Lower leg skin (tissue), 3 donors: Measurements from ENCODE around the gene FAM107B.

ENCODE experiments used
- CTCF ChIP-seq, 3 donors: fragments of 450-650 bp; IDR thresholded peaks; one replicate each; pipeline ENCODE4 v1.5.1; 2016; ENCODE audit warnings: antibody characterized with exemption in 3 of 3, mild to moderate bottlenecking in 3 of 3, moderate library complexity in 2 of 3
- POLR2A ChIP-seq, 2 donors: fragments of 450-650 bp; IDR thresholded peaks; one replicate each; pipeline ENCODE4 v1.6.1; 2016 to 2017; ENCODE audit warnings: antibody characterized with exemption in 2 of 2, mild to moderate bottlenecking in 1 of 2, moderate library complexity in 1 of 2

GRCh38 chr10:14498326-14498725 is 276.4 kb downstream of the FAM107B start:
- TF ChIP-seq CTCF (IDR thresholded peaks at IDR 0.05) (no peak), POLR2A (IDR thresholded peaks at IDR 0.05) (no peak)
